ENCODE measurements around the gene TUBA4B. TPM values are rescaled to one million over a fixed set of nuclear protein-coding genes. Genes with fewer than 3 reads are reported as not detected.

The TUBA4B gene
- total and polyA plus RNA-seq, 4 experiments from 2014 or later, result not detected

DNA sequence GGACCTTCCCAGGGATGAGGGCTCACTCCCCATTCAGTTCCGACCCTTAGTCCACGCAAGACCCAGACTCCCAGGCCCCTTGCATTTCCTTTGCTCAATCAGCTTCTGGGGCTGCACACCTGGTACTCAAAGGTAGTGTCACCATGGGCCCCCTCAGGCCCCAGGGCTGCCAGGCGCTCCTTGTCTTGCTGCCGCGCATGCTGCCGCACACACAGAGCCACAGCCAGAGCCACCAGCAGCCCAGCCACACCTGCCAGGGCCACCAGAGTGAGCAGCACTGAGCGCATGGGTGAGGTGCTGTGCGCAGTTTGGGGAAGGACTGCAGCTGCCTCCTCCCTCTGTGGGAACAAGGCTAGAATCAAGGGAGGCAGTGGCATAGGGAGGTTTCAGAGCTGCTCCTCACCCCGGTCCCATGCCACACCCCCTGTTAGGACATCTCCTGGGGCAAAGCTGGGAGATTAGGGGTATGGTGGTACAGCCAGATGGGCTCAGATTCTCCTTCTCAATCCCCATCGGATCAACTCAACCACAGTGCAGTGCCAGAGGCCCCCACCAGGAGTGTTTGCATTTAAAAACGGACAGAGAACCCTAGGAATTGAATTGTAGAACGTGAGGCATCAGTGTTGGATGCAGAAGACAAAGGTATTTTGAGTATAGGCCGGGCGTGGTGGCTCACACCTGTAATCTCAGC, 44.9 kb downstream of the TUBA4B start:
- Histone ChIP-seq H3K27ac (ENCODE audit: low read depth, low read length) (no peak overlapping the region), H3K4me1 (ENCODE audit: insufficient read depth, low read length) (peaks cover 12% of the 10 kb centered on the region), H3K9me3 (ENCODE audit: control insufficient read depth in 1 of 2, low read length in 2 of 2) (no peaks in the 10 kb centered on the region), H3K4me3 (ENCODE audit: low read length in 2 of 2) (no peak overlapping the region), H3K27me3 (ENCODE audit: insufficient read depth, low read length) (no peaks in the 10 kb centered on the region), H3K36me3 (ENCODE audit: insufficient read depth, low read length) (no peaks in the 10 kb centered on the region)
- Mint-ChIP-seq H3K27me3 (peaks cover 11 to 13% of the 10 kb centered on the region in 2 donors), H3K4me1 (peaks cover 6 to 21% (median 11%) of the 10 kb centered on the region in 4 donors), H3K4me3 (no peak overlapping the region), H3K27ac (peak overlapping the region in 1 of 7 donors; percentile 29), H3K9me3 (peaks cover 0 to 3% (median 0%) of the 10 kb centered on the region in 8 donors), H3K36me3 (no peaks in the 10 kb centered on the region)
- ChIA-PET POLR2A (ENCODE audit: partially characterized antibody) (interaction anchor here (2.9 kb wide), 1 partner anchor 19 kb away, joined by 9 read pairs; the partner anchor contains the start of gene DNAJB2), CTCF (ENCODE audit: partially characterized antibody) (interaction anchor here (0.7 to 5.7 kb wide), 19 partner anchors 15 to 330 kb away, joined by 3 to 60 read pairs (median 4); partner anchors contain the start of genes DNAJB2, NHEJ1 and ZFAND2B)
- intact Hi-C loops (cut with micrococcal nuclease), result loop anchor here (1.0 to 5.0 kb wide), 6 partner anchors 89 to 269 kb away; partner anchors contain the start of genes DNPEP and NHEJ1
- no peak for DNase-seq

DNA sequence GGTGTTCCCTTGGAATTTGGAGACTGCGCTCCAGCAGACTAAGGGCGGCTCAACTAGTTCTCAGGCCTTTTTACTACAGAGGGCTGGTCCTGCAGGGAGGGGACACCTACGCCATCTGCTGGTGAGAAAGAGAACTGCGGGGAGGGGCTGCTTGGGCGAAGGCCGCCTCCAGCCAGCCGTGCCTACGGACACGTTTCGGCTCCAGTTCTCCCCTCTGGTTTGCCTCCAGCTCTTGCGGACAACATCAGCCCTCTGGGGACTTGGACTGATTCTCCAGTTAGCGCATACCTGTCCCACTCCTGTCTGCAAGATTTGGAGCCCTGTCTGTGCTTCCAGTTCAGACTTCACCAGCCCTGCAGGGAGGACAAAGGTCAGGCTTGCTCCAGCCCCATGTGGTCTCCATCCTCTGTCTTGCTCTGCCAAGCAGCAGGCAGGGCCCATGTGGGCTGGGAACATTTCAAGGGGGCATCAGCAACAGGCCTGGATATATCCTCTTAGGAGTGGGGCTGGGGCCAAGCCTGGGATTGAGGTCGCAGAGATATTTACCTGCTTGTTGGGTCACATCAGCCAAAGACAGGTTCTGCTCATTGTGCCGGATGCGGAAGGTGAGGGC, 45.8 kb downstream of the TUBA4B start:
- DNase-seq, result peak; percentile 79 to 88 (median 83)
- Histone ChIP-seq H3K36me3 (ENCODE audit: insufficient read depth, low read length) (no peaks in the 10 kb centered on the region), H3K4me3 (ENCODE audit: low read length in 2 of 2) (no peak overlapping the region), H3K27me3 (ENCODE audit: insufficient read depth, low read length) (no peaks in the 10 kb centered on the region), H3K4me1 (ENCODE audit: insufficient read depth, low read length) (peaks cover 12% of the 10 kb centered on the region), H3K27ac (ENCODE audit: low read depth, low read length) (no peak overlapping the region), H3K9me3 (ENCODE audit: control insufficient read depth in 1 of 2, low read length in 2 of 2) (no peaks in the 10 kb centered on the region)
- ChIA-PET POLR2A (ENCODE audit: partially characterized antibody) (interaction anchor here (1.2 to 2.9 kb wide), 3 partner anchors 20 to 122 kb away, joined by 3 to 9 read pairs (median 4); partner anchors contain the start of genes CNPPD1 and DNAJB2), CTCF (ENCODE audit: partially characterized antibody) (interaction anchor here (0.7 to 5.7 kb wide), 37 partner anchors 8 to 331 kb away, joined by 3 to 60 read pairs (median 4); partner anchors contain the start of genes DNAJB2, GLB1L, NHEJ1 and TUBA4A)
- Mint-ChIP-seq H3K36me3 (no peaks in the 10 kb centered on the region), H3K4me3 (no peak overlapping the region), H3K9me3 (peaks cover 0 to 3% (median 0%) of the 10 kb centered on the region in 8 donors), H3K27me3 (peaks cover 18 to 20% of the 10 kb centered on the region in 2 donors), H3K27ac (peak overlapping the region in 1 of 7 donors; percentile 44), H3K4me1 (peaks cover 6 to 21% (median 11%) of the 10 kb centered on the region in 4 donors)
- intact Hi-C loops (cut with micrococcal nuclease), result loop anchor here (1.0 to 5.0 kb wide), 6 partner anchors 88 to 270 kb away; partner anchors contain the start of genes DNPEP and NHEJ1

DNA sequence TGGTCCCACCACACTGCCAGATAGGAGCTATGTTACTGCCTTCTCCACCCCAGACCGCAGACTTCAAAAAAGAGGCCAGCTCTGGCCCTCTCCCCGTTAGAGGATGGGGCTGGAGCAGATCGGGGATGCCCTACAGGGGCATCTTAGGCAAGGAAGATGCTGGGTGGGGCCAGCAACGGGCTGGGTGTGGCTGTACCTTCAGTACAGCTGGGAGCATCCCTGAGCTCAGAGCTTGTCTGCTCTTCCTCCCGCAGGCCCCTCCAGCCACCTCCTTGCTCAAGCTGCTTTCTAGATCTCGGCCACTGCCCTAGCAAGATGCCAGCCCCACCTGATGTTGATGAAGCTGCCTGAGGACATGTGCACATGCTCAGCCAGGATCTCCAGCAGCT, 46.3 kb downstream of the TUBA4B start:
- CTCF ChIA-PET (ENCODE audit: partially characterized antibody), result interaction anchor here (0.8 to 5.7 kb wide), 32 partner anchors 8 to 331 kb away, joined by 3 to 60 read pairs (median 4); partner anchors contain the start of genes DNAJB2, GLB1L, NHEJ1 and TUBA4A
- no peaks in the 10 kb centered on the region for H3K9me3 ChIP-seq (ENCODE audit: control insufficient read depth in 1 of 2, low read length in 2 of 2)
- Mint-ChIP-seq H3K9me3 (peaks cover 0 to 3% (median 0%) of the 10 kb centered on the region in 8 donors), H3K27me3 (peaks cover 18 to 20% of the 10 kb centered on the region in 2 donors), H3K27ac (no peak overlapping the region), H3K4me1 (peaks cover 4 to 21% (median 10%) of the 10 kb centered on the region in 4 donors), H3K36me3 (no peaks in the 10 kb centered on the region), H3K4me3 (no peak overlapping the region)
- intact Hi-C loops (cut with micrococcal nuclease), result loop anchor here (5.0 kb wide), 1 partner anchor 88 kb away; the partner anchor contains the start of gene DNPEP
- no peak overlapping the region for H3K27ac ChIP-seq (ENCODE audit: low read depth, low read length)
- POLR2A ChIA-PET (ENCODE audit: partially characterized antibody), result interaction anchor here (1.2 to 2.9 kb wide), 3 partner anchors 21 to 123 kb away, joined by 3 to 9 read pairs (median 4); partner anchors contain the start of genes CNPPD1 and DNAJB2
- H3K27me3 ChIP-seq (ENCODE audit: insufficient read depth, low read length), result no peaks in the 10 kb centered on the region
- H3K36me3 ChIP-seq (ENCODE audit: insufficient read depth, low read length), result no peaks in the 10 kb centered on the region
- no peak for DNase-seq
- no peak overlapping the region for H3K4me3 ChIP-seq (ENCODE audit: low read length in 2 of 2)
- H3K4me1 ChIP-seq (ENCODE audit: insufficient read depth, low read length), result peaks cover 10% of the 10 kb centered on the region

DNA sequence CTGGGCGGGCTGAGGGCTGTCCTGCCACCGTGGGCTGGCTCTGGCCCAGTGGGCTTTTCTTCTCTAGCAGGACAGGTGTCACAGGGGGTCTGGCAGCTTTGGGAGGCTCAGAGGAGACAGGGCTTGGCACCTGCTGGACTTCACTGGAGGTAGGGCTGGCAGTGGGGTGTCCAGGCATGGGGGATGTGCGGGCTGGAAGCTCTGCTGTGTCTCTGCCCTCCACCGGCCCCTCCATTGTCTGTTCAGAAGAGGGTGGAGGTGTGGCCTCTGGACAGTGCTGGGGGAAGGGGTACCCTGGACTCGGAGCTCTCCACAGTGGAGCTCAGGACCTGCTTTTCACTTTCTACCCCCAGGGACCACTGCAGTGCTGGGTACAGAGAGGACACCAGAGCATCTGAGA, 47.0 kb downstream of the TUBA4B start:
- peak overlapping the region in 1 of 7 donors; percentile 7 for H3K27ac Mint-ChIP-seq

GRCh38 chr2:219302412-219302968, 49.4 kb downstream of the TUBA4B start:
- H3K9me3 ChIP-seq (ENCODE audit: control insufficient read depth in 1 of 2, low read length in 2 of 2), result no peaks in the 10 kb centered on the region
- no peak for DNase-seq
- Mint-ChIP-seq H3K4me1 (peaks cover 0 to 7% (median 4%) of the 10 kb centered on the region in 4 donors), H3K9me3 (peaks cover 0 to 1% (median 0%) of the 10 kb centered on the region in 8 donors), H3K27ac (no peak overlapping the region), H3K4me3 (no peak overlapping the region), H3K27me3 (peaks cover 33 to 35% of the 10 kb centered on the region in 2 donors), H3K36me3 (no peaks in the 10 kb centered on the region)
- H3K27ac ChIP-seq (ENCODE audit: low read depth, low read length), result no peak overlapping the region
- CTCF ChIA-PET (ENCODE audit: partially characterized antibody), result interaction anchor here (1.7 to 5.7 kb wide), 3 partner anchors 9 to 144 kb away, joined by 5 to 60 read pairs (median 14); partner anchors contain the start of genes DNAJB2 and NHEJ1
- POLR2A ChIA-PET (ENCODE audit: partially characterized antibody), result no interaction called here
- no peak overlapping the region for H3K4me3 ChIP-seq (ENCODE audit: low read length in 2 of 2)
- intact Hi-C loops (cut with micrococcal nuclease), result no loop called here
- peaks cover 6% of the 10 kb centered on the region for H3K27me3 ChIP-seq (ENCODE audit: insufficient read depth, low read length)
- no peaks in the 10 kb centered on the region for H3K4me1 ChIP-seq (ENCODE audit: insufficient read depth, low read length)
- H3K36me3 ChIP-seq (ENCODE audit: insufficient read depth, low read length), result no peaks in the 10 kb centered on the region

More for the DNA sequence above, 47.0 kb downstream of the TUBA4B start:
- Mint-ChIP-seq H3K4me1 (peaks cover 4 to 20% (median 9%) of the 10 kb centered on the region in 4 donors), H3K27me3 (peaks cover 21 to 25% of the 10 kb centered on the region in 2 donors), H3K36me3 (no peaks in the 10 kb centered on the region), H3K9me3 (peaks cover 0 to 4% (median 0%) of the 10 kb centered on the region in 8 donors), H3K4me3 (no peak overlapping the region)
- Histone ChIP-seq H3K36me3 (ENCODE audit: insufficient read depth, low read length) (no peaks in the 10 kb centered on the region), H3K27me3 (ENCODE audit: insufficient read depth, low read length) (no peaks in the 10 kb centered on the region), H3K9me3 (ENCODE audit: control insufficient read depth in 1 of 2, low read length in 2 of 2) (no peaks in the 10 kb centered on the region), H3K27ac (ENCODE audit: low read depth, low read length) (no peak overlapping the region), H3K4me1 (ENCODE audit: insufficient read depth, low read length) (peaks cover 5% of the 10 kb centered on the region), H3K4me3 (ENCODE audit: low read length in 2 of 2) (no peak overlapping the region)
- intact Hi-C loops (cut with micrococcal nuclease), result no loop called here
- CTCF ChIA-PET (ENCODE audit: partially characterized antibody), result interaction anchor here (0.9 to 5.7 kb wide), 20 partner anchors 9 to 320 kb away, joined by 3 to 60 read pairs (median 5); partner anchors contain the start of genes DNAJB2, GLB1L, NHEJ1 and SLC23A3
- no peak for DNase-seq
- POLR2A ChIA-PET (ENCODE audit: partially characterized antibody), result interaction anchor here (1.2 to 1.4 kb wide), 2 partner anchors 51 to 123 kb away, joined by 3 to 4 read pairs; partner anchors contain the start of gene CNPPD1

GRCh38 chr2:219304223-219304622, 51.2 kb downstream of the TUBA4B start:
- peaks cover 14% of the 10 kb centered on the region for H3K27me3 ChIP-seq (ENCODE audit: insufficient read depth, low read length)
- Mint-ChIP-seq H3K36me3 (no peaks in the 10 kb centered on the region), H3K27me3 (peaks cover 35 to 42% of the 10 kb centered on the region in 2 donors), H3K4me3 (no peak overlapping the region), H3K9me3 (peaks cover 0 to 3% (median 0%) of the 10 kb centered on the region in 8 donors), H3K4me1 (peaks cover 0 to 3% (median 0%) of the 10 kb centered on the region in 4 donors), H3K27ac (no peak overlapping the region)
- H3K4me3 ChIP-seq (ENCODE audit: low read length in 2 of 2), result no peak overlapping the region
- no peaks in the 10 kb centered on the region for H3K4me1 ChIP-seq (ENCODE audit: insufficient read depth, low read length)
- no peak overlapping the region for H3K27ac ChIP-seq (ENCODE audit: low read depth, low read length)
- no peaks in the 10 kb centered on the region for H3K9me3 ChIP-seq (ENCODE audit: control insufficient read depth in 1 of 2, low read length in 2 of 2)
- DNase-seq, result no peak
- intact Hi-C loops (cut with micrococcal nuclease), result no loop called here
- POLR2A ChIA-PET (ENCODE audit: partially characterized antibody), result no interaction called here
- no peaks in the 10 kb centered on the region for H3K36me3 ChIP-seq (ENCODE audit: insufficient read depth, low read length)
- CTCF ChIA-PET (ENCODE audit: partially characterized antibody), result interaction anchor here (1.1 to 1.5 kb wide), 3 partner anchors 9 to 27 kb away, joined by 3 to 4 read pairs (median 4); no protein-coding TSS in a partner anchor
